ENCODE results near the gene LMAN1L.
A peak's percentile ranks its signal among the peaks of the same experiment; 100 is the strongest.

Gene LMAN1L

DNA sequence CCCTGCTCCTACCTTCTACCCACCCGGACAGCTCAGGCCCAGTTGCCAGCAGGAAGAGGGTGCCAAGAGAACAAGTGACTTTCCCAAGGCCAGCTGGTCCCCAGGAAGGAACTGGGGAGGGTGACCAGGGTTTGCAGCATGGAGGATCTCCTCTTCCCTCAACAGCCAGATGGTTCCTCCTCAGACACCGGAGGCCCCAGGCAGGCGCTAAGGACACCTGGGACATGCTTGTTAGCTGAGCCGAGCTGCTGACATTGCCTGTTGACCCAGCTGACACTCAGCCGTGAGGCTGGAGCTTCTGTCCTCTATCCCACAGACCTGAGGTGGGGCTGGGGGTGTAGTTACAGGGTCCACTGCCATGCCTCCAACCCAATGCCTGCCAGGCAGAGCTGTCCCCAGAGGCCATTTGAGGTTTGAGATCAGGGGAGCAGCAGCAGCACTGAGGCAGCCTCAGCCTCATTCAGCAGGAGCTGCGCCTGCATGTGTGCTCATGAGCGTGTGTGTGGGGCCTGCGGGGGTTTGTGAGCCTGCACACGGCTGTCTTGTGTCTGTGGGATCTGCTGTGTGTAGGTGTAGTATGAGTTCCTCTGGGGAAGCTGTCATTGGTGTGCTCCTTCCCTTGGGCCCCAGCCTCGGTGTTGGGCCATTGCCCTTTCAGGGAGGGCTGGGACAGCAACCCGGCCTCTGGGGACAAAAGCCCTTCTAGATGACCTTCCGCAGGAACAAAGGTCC is 20.9 kb downstream of the LMAN1L start:
- Histone ChIP-seq H3K9me3 (ENCODE audit: insufficient read depth, low read length) (no peaks in the 10 kb centered on the region), H3K36me3 (replicated peaks; ENCODE audit: low read depth, low read length) (peaks cover 15% of the 10 kb centered on the region), H3K27ac (ENCODE audit: low read length) (no peak overlapping the region), H2AFZ (ENCODE audit: low read depth, low read length) (no peak overlapping the region), H3K4me2 (ENCODE audit: low read length) (no peak overlapping the region), H3K79me2 (ENCODE audit: low read length) (no peaks in the 10 kb centered on the region), H3K27me3 (ENCODE audit: low read depth, low read length) (no peaks in the 10 kb centered on the region), H3K4me3 (ENCODE audit: low read length) (no peak overlapping the region), H3K4me1 (ENCODE audit: low read length) (peaks cover 31% of the 10 kb centered on the region), H3K9ac (ENCODE audit: low read length) (no peak overlapping the region), H4K20me1 (ENCODE audit: insufficient read depth, low read length) (no peaks in the 10 kb centered on the region)
- TF ChIP-seq, protein P1, sequence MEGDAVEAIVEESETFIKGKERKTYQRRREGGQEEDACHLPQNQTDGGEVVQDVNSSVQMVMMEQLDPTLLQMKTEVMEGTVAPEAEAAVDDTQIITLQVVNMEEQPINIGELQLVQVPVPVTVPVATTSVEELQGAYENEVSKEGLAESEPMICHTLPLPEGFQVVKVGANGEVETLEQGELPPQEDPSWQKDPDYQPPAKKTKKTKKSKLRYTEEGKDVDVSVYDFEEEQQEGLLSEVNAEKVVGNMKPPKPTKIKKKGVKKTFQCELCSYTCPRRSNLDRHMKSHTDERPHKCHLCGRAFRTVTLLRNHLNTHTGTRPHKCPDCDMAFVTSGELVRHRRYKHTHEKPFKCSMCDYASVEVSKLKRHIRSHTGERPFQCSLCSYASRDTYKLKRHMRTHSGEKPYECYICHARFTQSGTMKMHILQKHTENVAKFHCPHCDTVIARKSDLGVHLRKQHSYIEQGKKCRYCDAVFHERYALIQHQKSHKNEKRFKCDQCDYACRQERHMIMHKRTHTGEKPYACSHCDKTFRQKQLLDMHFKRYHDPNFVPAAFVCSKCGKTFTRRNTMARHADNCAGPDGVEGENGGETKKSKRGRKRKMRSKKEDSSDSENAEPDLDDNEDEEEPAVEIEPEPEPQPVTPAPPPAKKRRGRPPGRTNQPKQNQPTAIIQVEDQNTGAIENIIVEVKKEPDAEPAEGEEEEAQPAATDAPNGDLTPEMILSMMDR (IDR thresholded peaks at IDR 0.05; ENCODE audit: low read depth, low read length): no peak
- no peak for TF ChIP-seq EZH2phosphoT487 (IDR thresholded peaks at IDR 0.05; ENCODE audit: low read depth)

- no peak overlapping the region for H3K9ac ChIP-seq (ENCODE audit: low read length)
- H3K27me3 ChIP-seq (ENCODE audit: low read depth, low read length): no peaks in the 10 kb centered on the region
- H3K4me3 ChIP-seq (ENCODE audit: low read length): no peak overlapping the region
- H3K4me1 ChIP-seq (ENCODE audit: low read length): peaks cover 13% of the 10 kb centered on the region
- no peak overlapping the region for H3K27ac ChIP-seq (ENCODE audit: low read length)
- H3K79me2 ChIP-seq (ENCODE audit: low read length): no peaks in the 10 kb centered on the region
- H3K36me3 ChIP-seq (replicated peaks; ENCODE audit: low read depth, low read length): peaks cover 25% of the 10 kb centered on the region
- no peak overlapping the region for H3K4me2 ChIP-seq (ENCODE audit: low read length)
- no peaks in the 10 kb centered on the region for H4K20me1 ChIP-seq (ENCODE audit: insufficient read depth, low read length)
- H3K9me3 ChIP-seq (ENCODE audit: insufficient read depth, low read length): no peaks in the 10 kb centered on the region
- no peak overlapping the region for H2AFZ ChIP-seq (ENCODE audit: low read depth, low read length)
- TF ChIP-seq, protein P1 (IDR thresholded peaks at IDR 0.05; ENCODE audit: low read depth, low read length): peak; percentile 94
- no peak for TF ChIP-seq EZH2phosphoT487 (IDR thresholded peaks at IDR 0.05; ENCODE audit: low read depth)
These were observed 22.7 kb downstream of the LMAN1L start for GRCh38 chr15:74835312-74835823.

GRCh38 chr15:74836846-74837245 is 24.2 kb downstream of the LMAN1L start:
- no peaks in the 10 kb centered on the region for H3K9me3 ChIP-seq (ENCODE audit: insufficient read depth, low read length)
- H3K9ac ChIP-seq (ENCODE audit: low read length): no peak overlapping the region
- peaks cover 13% of the 10 kb centered on the region for H3K4me1 ChIP-seq (ENCODE audit: low read length)
- H3K27me3 ChIP-seq (ENCODE audit: low read depth, low read length): no peaks in the 10 kb centered on the region
- no peaks in the 10 kb centered on the region for H4K20me1 ChIP-seq (ENCODE audit: insufficient read depth, low read length)
- H3K4me2 ChIP-seq (ENCODE audit: low read length): no peak overlapping the region
- TF ChIP-seq, protein P1 (IDR thresholded peaks at IDR 0.05; ENCODE audit: low read depth, low read length): no peak
- TF ChIP-seq EZH2phosphoT487 (IDR thresholded peaks at IDR 0.05; ENCODE audit: low read depth): no peak
- H3K4me3 ChIP-seq (ENCODE audit: low read length): no peak overlapping the region
- no peak overlapping the region for H2AFZ ChIP-seq (ENCODE audit: low read depth, low read length)
- H3K79me2 ChIP-seq (ENCODE audit: low read length): peaks cover 3% of the 10 kb centered on the region
- H3K36me3 ChIP-seq (replicated peaks; ENCODE audit: low read depth, low read length): peaks cover 35% of the 10 kb centered on the region
- no peak overlapping the region for H3K27ac ChIP-seq (ENCODE audit: low read length)

GRCh38 chr15:74837482-74838136 is 25.0 kb downstream of the LMAN1L start:
- Histone ChIP-seq H3K4me3 (ENCODE audit: low read length) (no peak overlapping the region), H3K27me3 (ENCODE audit: low read depth, low read length) (no peaks in the 10 kb centered on the region), H3K4me2 (ENCODE audit: low read length) (no peak overlapping the region), H3K4me1 (ENCODE audit: low read length) (peaks cover 15% of the 10 kb centered on the region), H2AFZ (ENCODE audit: low read depth, low read length) (no peak overlapping the region), H4K20me1 (ENCODE audit: insufficient read depth, low read length) (no peaks in the 10 kb centered on the region), H3K36me3 (replicated peaks; ENCODE audit: low read depth, low read length) (peaks cover 36% of the 10 kb centered on the region), H3K79me2 (ENCODE audit: low read length) (peaks cover 11% of the 10 kb centered on the region), H3K27ac (ENCODE audit: low read length) (no peak overlapping the region), H3K9me3 (ENCODE audit: insufficient read depth, low read length) (no peaks in the 10 kb centered on the region), H3K9ac (ENCODE audit: low read length) (no peak overlapping the region)
- TF ChIP-seq EZH2phosphoT487 (IDR thresholded peaks at IDR 0.05; ENCODE audit: low read depth): no peak
- TF ChIP-seq, protein P1 (IDR thresholded peaks at IDR 0.05; ENCODE audit: low read depth, low read length): peak; percentile 20; the same call in 1 of the 2 replicates

Data from OCI-LY3 (cell line).